Choroid plexus epithelial cell (primary cell): ENCODE results near the gene VWA1.

ENCODE experiments used
- DNase-seq: peaks from one replicate; pipeline ENCODE4 v3.0.0-alpha.2; 2010; ENCODE audit warnings: low read depth
- H3K4me3 ChIP-seq: 2 replicates; pipeline ENCODE4 v1.5.1; 2011; ENCODE audit warnings: low read depth, mild to moderate bottlenecking, control low read depth, low read length, moderate library complexity
- TF ChIP-seq, protein P1 (sequence below): conservative IDR thresholded peaks from 2 replicates; pipeline ENCODE4 v1.5.1; 2011; ENCODE audit warnings: low read depth, mild to moderate bottlenecking, control low read depth, inconsistent platforms, low read length, moderate library complexity

The VWA1 gene

DNA sequence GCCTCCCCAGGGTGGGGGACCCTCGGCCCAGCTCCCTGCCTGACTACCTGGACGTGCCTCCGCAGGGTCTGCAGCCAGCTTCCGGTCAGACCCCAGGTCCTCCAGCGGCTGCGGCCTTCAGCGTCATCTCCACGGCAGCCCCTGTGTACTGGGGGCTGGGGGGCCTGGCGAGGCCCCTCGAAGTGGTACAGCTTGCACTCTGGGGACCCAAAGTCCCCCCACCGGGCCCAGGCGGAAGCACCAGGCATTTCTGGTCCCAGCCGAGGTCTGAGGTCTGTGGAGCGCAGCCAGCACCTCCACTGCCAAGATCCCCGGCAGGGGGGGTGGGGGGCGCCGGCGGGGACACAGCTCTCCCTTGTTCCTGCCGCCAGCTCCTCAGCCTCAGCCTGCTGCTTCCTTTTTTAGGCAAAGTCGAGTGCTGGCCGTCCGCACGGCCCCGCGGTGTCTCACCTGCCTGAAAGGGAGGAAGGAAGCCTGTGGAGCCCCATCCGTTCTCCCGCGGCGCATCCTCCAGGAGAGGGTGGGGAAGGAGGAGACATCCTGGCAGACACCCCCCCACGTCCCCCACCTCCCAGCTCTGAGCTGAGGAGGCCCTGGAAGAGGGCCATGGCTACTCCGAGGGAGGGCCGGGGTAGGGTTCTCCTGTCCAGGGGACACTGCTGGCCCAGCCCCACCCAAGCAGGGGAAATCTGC, 1.2 kb upstream of the VWA1 start:
- DNase-seq, result peak; percentile 26
- TF ChIP-seq, protein P1, sequence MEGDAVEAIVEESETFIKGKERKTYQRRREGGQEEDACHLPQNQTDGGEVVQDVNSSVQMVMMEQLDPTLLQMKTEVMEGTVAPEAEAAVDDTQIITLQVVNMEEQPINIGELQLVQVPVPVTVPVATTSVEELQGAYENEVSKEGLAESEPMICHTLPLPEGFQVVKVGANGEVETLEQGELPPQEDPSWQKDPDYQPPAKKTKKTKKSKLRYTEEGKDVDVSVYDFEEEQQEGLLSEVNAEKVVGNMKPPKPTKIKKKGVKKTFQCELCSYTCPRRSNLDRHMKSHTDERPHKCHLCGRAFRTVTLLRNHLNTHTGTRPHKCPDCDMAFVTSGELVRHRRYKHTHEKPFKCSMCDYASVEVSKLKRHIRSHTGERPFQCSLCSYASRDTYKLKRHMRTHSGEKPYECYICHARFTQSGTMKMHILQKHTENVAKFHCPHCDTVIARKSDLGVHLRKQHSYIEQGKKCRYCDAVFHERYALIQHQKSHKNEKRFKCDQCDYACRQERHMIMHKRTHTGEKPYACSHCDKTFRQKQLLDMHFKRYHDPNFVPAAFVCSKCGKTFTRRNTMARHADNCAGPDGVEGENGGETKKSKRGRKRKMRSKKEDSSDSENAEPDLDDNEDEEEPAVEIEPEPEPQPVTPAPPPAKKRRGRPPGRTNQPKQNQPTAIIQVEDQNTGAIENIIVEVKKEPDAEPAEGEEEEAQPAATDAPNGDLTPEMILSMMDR, result no peak
- H3K4me3 ChIP-seq, result no peak overlapping the region

DNA sequence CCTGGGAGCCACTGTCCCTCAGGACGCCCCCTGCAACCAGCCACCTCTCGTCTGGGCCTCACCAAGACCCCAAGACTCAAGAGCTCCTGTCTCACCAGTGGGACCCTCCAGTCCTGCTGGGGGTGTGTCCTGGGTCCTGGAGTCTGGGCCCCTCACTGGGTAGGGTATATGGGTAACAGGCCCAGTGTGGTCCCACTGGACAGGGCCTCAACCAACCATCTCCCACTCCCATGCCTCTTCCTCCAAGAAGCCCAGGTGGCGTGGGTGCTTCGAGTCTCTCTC, 725 bp upstream of the VWA1 start:
- no peak for DNase-seq

DNA sequence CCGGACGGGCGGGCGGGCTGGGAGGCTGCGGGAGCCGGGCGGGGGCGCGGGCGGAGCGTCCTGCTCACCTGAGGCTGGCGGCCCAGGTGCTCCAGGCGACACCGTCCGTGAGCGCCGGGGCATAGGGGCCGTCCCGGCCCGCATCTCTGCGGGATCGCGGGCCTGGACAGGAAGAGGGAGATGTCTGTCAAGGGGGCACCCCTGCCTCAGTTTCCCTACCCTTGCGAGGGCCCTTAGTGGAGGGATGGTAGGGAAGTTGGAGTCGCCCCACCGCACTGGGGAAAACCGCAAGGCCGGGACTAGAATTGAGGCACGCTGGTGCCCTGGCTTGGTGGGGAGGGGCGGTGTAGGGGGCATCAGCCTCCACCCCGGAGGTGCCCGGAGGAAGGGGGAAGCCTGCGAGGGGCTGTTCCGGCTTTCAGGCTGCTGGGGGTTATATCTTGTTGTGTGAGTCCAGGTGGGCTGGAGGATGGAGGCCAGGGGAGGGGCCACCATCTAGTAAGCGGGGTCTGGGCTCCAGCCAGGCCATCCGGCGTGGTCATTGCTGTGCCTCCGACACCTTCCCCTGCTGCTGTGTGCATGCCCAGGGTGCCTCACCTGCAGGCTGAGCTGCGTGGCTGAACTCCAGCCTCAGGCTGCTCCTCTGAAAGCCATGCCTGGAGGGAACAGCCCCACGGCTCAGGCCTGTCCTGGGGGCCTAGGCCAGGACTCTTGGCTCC, 580 bp downstream of the VWA1 start:
- TF ChIP-seq, protein P1, result no peak
- H3K4me3 ChIP-seq, result peak overlapping the region; percentile 49
- no peak for DNase-seq

More for the DNA sequence above, 725 bp upstream of the VWA1 start:
- no peak overlapping the region for H3K4me3 ChIP-seq
- TF ChIP-seq, protein P1, result no peak

- no peak for DNase-seq
- H3K4me3 ChIP-seq, result no peak overlapping the region
- TF ChIP-seq, protein P1, result no peak
These were observed 1.1 kb downstream of the VWA1 start for GRCh38 chr1:1436630-1437032.

DNA sequence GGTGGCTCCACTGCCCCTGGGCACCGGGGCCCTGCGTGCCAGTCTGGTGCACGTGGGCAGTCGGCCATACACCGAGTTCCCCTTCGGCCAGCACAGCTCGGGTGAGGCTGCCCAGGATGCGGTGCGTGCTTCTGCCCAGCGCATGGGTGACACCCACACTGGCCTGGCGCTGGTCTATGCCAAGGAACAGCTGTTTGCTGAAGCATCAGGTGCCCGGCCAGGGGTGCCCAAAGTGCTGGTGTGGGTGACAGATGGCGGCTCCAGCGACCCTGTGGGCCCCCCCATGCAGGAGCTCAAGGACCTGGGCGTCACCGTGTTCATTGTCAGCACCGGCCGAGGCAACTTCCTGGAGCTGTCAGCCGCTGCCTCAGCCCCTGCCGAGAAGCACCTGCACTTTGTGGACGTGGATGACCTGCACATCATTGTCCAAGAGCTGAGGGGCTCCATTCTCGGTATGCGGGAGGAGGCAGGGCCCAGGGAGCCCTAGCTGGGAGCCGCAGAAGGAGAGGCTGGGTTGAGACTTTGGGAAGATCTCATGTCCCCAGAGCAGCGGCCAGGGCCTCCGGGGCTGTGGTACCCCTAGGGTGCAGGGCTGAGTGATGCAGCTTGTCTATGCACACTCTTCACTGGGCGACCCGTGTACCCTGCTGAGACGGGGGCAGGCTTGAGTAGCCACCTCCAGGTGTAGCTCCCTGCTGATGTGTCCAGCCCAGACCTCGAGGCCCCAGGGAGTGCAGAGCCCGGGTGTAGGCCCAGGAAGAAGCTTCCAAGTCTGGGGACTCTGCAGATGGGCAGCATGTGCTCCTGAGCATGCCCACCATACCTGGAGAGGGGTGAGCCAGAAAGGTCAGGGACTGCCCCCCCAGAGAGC, 1.8 kb downstream of the VWA1 start:
- TF ChIP-seq, protein P1, result no peak
- no peak overlapping the region for H3K4me3 ChIP-seq
- no peak for DNase-seq

DNA sequence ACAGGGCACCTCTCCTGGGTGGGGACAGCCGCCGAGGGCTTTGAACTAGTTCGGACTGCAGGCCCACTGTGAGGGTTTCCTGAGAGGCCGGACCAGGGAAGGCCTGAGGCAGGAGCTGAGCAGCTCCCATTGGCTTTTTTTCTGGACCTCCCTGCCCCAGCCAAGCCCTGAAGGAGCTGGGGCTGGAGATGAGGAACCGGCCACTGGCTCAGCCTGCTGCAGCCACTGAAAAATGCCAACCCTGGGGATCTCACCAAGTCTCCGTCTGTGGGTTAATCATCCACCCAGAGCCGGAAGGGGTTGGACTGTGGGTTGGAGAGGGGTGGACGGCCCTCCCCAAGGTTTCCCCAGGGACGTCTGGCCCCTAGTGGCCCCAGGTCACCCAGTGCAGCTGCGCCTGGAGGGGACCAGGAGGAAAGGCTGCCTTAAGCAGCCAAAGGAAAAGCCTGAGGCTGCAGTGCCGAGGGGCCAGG, 2.5 kb downstream of the VWA1 start:
- H3K4me3 ChIP-seq, result no peak overlapping the region
- TF ChIP-seq, protein P1, result no peak
- DNase-seq, result no peak
